GM18907 (cell line): ENCODE results near the gene TMEM250.

Experiments used
- ATAC-seq: cut with Tn5 transposase; IDR thresholded peaks from one replicate; pipeline ENCODE4 v1.9.1; 2021; ENCODE audit warnings: mild to moderate bottlenecking, moderate library complexity; ENCODE audit not compliant: unreplicated experiment

TMEM250 gene

GRCh38 chr9:136147890-136148714, 29.4 kb upstream of the TMEM250 start:
- ATAC-seq, result no peak

- ATAC-seq, result no peak
Measured at GRCh38 chr9:136147038-136147889, 28.6 kb upstream of the TMEM250 start.

GRCh38 chr9:136146126-136147037, 27.7 kb upstream of the TMEM250 start:
- no peak for ATAC-seq

- ATAC-seq, result no peak
Measured at GRCh38 chr9:136145580-136145979, 26.9 kb upstream of the TMEM250 start.

- ATAC-seq, result no peak
Measured at GRCh38 chr9:136144450-136144849, 25.8 kb upstream of the TMEM250 start.

- ATAC-seq, result no peak
Measured at GRCh38 chr9:136143215-136144001, 24.7 kb upstream of the TMEM250 start.

- no peak for ATAC-seq
Measured at GRCh38 chr9:136142859-136143214, 24.2 kb upstream of the TMEM250 start.

- ATAC-seq, result no peak
Measured at GRCh38 chr9:136142414-136142796, 23.7 kb upstream of the TMEM250 start.

- no peak for ATAC-seq
Measured at GRCh38 chr9:136141682-136142413, 23.2 kb upstream of the TMEM250 start.

GRCh38 chr9:136140966-136141365, 22.3 kb upstream of the TMEM250 start:
- ATAC-seq, result no peak

GRCh38 chr9:136140046-136140445, 21.4 kb upstream of the TMEM250 start:
- no peak for ATAC-seq

- no peak for ATAC-seq
Measured at GRCh38 chr9:136138566-136138965, 19.9 kb upstream of the TMEM250 start.

GRCh38 chr9:136137321-136138265, 18.9 kb upstream of the TMEM250 start:
- no peak for ATAC-seq

- ATAC-seq, result no peak
Measured at GRCh38 chr9:136136127-136136925, 17.7 kb upstream of the TMEM250 start.

GRCh38 chr9:136135326-136136126, 16.9 kb upstream of the TMEM250 start:
- no peak for ATAC-seq

GRCh38 chr9:136133959-136134484, 15.3 kb upstream of the TMEM250 start:
- ATAC-seq, result no peak
